Measurements from ENCODE around the gene MAP6.

The MAP6 gene

DNA sequence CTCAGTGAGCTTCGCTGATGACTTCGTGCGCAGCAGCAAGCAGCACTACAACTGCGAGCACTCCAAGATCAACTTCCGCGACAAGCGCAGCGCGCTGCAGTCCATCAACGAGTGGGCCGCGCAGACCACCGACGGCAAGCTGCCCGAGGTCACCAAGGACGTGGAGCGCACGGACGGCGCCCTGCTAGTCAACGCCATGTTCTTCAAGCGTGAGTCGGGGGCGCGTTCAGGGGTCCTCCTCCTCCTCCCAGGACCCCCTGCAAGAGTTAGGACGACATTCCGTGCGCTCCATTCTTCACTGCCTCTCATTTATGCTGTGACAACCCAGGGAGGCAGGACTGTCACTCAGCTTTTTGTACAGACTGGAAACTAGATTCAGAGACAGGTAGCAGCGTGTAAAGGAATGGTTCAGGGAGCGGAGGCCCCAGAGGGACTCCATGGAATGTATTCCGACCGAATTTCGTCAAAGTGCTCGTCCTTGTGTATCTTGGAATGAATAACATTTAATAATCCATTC, 102.0 kb downstream of the MAP6 start:
- H2BK120ac ChIP-seq (ENCODE audit: insufficient read depth, low read length, poor library complexity) = no peak overlapping the region
- H4K12ac ChIP-seq (ENCODE audit: low read depth, low read length) = peak overlapping the region; percentile 23
- H3K4ac ChIP-seq (ENCODE audit: low read depth, low read length) = peak overlapping the region; percentile 66
- peak overlapping the region; percentile 47 for H3K18ac ChIP-seq (ENCODE audit: low read length)
- no peak overlapping the region for H3K4me2 ChIP-seq (ENCODE audit: low read length)
- no peak overlapping the region for H2AFZ ChIP-seq (ENCODE audit: insufficient read depth, low read length, poor library complexity)
- H3K14ac ChIP-seq (ENCODE audit: low read length) = no peak overlapping the region
- H3K4me1 ChIP-seq (ENCODE audit: control insufficient read depth in 1 of 2, insufficient read depth in 2 of 2, low read length in 2 of 2) = peaks cover 26 to 34% of the 10 kb centered on the region in 2 experiments
- no peak overlapping the region for H4K8ac ChIP-seq (ENCODE audit: low read depth, low read length)
- no peak overlapping the region for H3K23ac ChIP-seq (ENCODE audit: low read length)
- no CpG with 5 or more reads among the region's 34 CpGs for WGBS (ENCODE audit: extremely low coverage, insufficient coverage, insufficient read length)
- H3K4me3 ChIP-seq (ENCODE audit: low read depth, low read length) = no peak overlapping the region
- no peak overlapping the region for H4K91ac ChIP-seq (ENCODE audit: low read depth, low read length)
- peaks cover 61 to 66% of the 10 kb centered on the region in 2 experiments for H3K36me3 ChIP-seq (ENCODE audit: control insufficient read depth in 1 of 2, insufficient read depth in 2 of 2, low read length in 2 of 2)
- peaks cover 4% of the 10 kb centered on the region for H3K9me3 ChIP-seq (ENCODE audit: insufficient read depth, low read depth, low read length)
- H2BK12ac ChIP-seq (ENCODE audit: low read length) = no peak overlapping the region
- H2BK5ac ChIP-seq (ENCODE audit: low read depth, low read length, poor library complexity) = no peak overlapping the region
- peaks cover 20% of the 10 kb centered on the region for H3K79me1 ChIP-seq (ENCODE audit: low read length)
- H3K27me3 ChIP-seq (ENCODE audit: insufficient read depth, low read length) = no peaks in the 10 kb centered on the region
- no peak overlapping the region for H2AK5ac ChIP-seq (ENCODE audit: low read length)
- no peak for DNase-seq
- no peak overlapping the region for H3K9ac ChIP-seq (ENCODE audit: low read length)
- no peak overlapping the region for H3K27ac ChIP-seq (ENCODE audit: low read depth, low read length)
- H3K79me2 ChIP-seq (ENCODE audit: control insufficient read depth, insufficient read depth, low read length, poor library complexity) = peaks cover 40% of the 10 kb centered on the region

DNA sequence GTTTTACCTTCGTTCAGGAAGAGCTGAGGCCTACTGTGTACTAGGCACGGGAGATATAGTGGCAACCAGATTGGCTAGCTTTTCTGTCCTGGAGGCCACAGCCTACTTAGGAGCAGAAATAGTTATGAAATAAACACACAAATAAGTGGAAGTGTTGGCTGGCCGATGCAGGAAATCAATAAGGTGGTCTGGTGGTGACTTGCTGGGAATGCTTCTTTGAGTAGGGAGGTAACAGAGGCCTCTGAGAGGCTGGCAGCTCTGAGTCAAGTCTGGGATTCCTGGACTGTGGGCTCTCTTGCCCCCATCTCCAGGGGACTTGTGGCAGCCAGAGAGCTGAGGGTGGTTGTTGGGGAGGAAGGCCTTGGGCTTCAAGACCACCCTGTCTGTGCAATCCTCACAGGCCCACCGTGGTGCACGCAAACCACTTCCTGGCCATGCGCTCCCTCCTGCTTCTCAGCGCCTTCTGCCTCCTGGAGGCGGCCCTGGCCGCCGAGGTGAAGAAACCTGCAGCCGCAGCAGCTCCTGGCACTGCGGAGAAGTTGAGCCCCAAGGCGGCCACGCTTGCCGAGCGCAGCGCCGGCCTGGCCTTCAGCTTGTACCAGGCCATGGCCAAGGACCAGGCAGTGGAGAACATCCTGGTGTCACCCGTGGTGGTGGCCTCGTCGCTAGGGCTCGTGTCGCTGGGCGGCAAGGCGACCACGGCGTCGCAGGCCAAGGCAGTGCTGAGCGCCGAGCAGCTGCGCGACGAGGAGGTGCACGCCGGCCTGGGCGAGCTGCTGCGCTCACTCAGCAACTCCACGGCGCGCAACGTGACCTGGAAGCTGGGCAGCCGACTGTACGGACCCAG, 102.7 kb downstream of the MAP6 start:
- Histone ChIP-seq H3K79me2 (ENCODE audit: control insufficient read depth, insufficient read depth, low read length, poor library complexity) (peaks cover 44% of the 10 kb centered on the region), H3K4me2 (ENCODE audit: low read length) (no peak overlapping the region), H2BK12ac (ENCODE audit: low read length) (no peak overlapping the region), H3K27ac (ENCODE audit: low read depth, low read length) (peak overlapping the region; percentile 5), H3K4ac (ENCODE audit: low read depth, low read length) (peak overlapping the region; percentile 71), H3K79me1 (ENCODE audit: low read length) (peaks cover 23% of the 10 kb centered on the region), H4K91ac (ENCODE audit: low read depth, low read length) (no peak overlapping the region), H3K9me3 (ENCODE audit: insufficient read depth, low read depth, low read length) (peaks cover 4% of the 10 kb centered on the region), H2AK5ac (ENCODE audit: low read length) (no peak overlapping the region), H3K27me3 (ENCODE audit: insufficient read depth, low read length) (no peaks in the 10 kb centered on the region), H4K8ac (ENCODE audit: low read depth, low read length) (no peak overlapping the region), H3K36me3 (ENCODE audit: control insufficient read depth in 1 of 2, insufficient read depth in 2 of 2, low read length in 2 of 2) (peaks cover 54 to 60% of the 10 kb centered on the region in 2 experiments), H3K4me1 (ENCODE audit: control insufficient read depth in 1 of 2, insufficient read depth in 2 of 2, low read length in 2 of 2) (peaks cover 30 to 38% of the 10 kb centered on the region in 2 experiments), H3K23ac (ENCODE audit: low read length) (no peak overlapping the region), H2BK120ac (ENCODE audit: insufficient read depth, low read length, poor library complexity) (no peak overlapping the region), H3K9ac (ENCODE audit: low read length) (no peak overlapping the region), H2BK5ac (ENCODE audit: low read depth, low read length, poor library complexity) (no peak overlapping the region), H3K4me3 (ENCODE audit: low read depth, low read length) (no peak overlapping the region), H3K14ac (ENCODE audit: low read length) (no peak overlapping the region), H2AFZ (ENCODE audit: insufficient read depth, low read length, poor library complexity) (peak overlapping the region; percentile 7), H4K12ac (ENCODE audit: low read depth, low read length) (no peak overlapping the region), H3K18ac (ENCODE audit: low read length) (peak overlapping the region; percentile 47)
- WGBS (ENCODE audit: extremely low coverage, insufficient coverage, insufficient read length) = no CpG with 5 or more reads among the region's 43 CpGs
- DNase-seq = no peak

DNA sequence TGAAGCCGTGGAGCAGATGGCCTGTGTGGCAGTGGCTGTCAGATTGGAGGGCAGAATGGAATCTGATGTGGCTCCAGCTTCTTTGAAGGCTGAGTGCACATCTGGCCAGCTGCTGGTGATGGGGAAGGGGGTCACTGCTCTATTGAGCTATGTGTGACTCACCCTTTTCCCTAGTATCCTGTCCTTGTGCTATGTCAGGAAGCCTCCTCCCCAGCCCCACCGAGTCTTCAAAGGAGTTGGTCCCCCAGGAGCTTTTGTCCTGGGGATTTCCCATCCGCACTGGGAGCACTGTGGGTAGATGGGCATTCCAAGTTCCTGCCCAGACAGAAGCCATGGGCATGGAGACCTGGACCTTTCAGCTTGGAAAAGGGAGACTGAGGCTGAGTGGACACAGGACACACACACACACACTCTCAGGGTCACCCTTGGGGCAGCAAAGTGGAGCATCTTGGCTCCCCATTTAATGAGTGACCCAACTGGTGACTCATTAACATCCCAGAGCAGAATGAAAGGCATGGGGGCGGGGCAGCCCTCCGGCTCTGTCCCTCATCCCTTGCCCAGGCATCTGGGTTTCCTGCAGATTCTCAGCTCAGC, 103.5 kb downstream of the MAP6 start:
- peaks cover 23% of the 10 kb centered on the region for H3K79me1 ChIP-seq (ENCODE audit: low read length)
- peak overlapping the region; percentile 28 for H3K27ac ChIP-seq (ENCODE audit: low read depth, low read length)
- no peak overlapping the region for H3K18ac ChIP-seq (ENCODE audit: low read length)
- peak overlapping the region; percentile 71 for H3K4ac ChIP-seq (ENCODE audit: low read depth, low read length)
- no peak overlapping the region for H4K12ac ChIP-seq (ENCODE audit: low read depth, low read length)
- H2AK5ac ChIP-seq (ENCODE audit: low read length) = no peak overlapping the region
- H2AFZ ChIP-seq (ENCODE audit: insufficient read depth, low read length, poor library complexity) = no peak overlapping the region
- H2BK12ac ChIP-seq (ENCODE audit: low read length) = no peak overlapping the region
- no peak overlapping the region for H4K8ac ChIP-seq (ENCODE audit: low read depth, low read length)
- no peak overlapping the region for H2BK5ac ChIP-seq (ENCODE audit: low read depth, low read length, poor library complexity)
- H3K4me1 ChIP-seq (ENCODE audit: control insufficient read depth in 1 of 2, insufficient read depth in 2 of 2, low read length in 2 of 2) = peaks cover 30 to 38% of the 10 kb centered on the region in 2 experiments
- H3K4me3 ChIP-seq (ENCODE audit: low read depth, low read length) = no peak overlapping the region
- H3K27me3 ChIP-seq (ENCODE audit: insufficient read depth, low read length) = no peaks in the 10 kb centered on the region
- peaks cover 44% of the 10 kb centered on the region for H3K79me2 ChIP-seq (ENCODE audit: control insufficient read depth, insufficient read depth, low read length, poor library complexity)
- peak; percentile 85 to 95 for DNase-seq
- no CpG with 5 or more reads among the region's 5 CpGs for WGBS (ENCODE audit: extremely low coverage, insufficient coverage, insufficient read length)
- H2BK120ac ChIP-seq (ENCODE audit: insufficient read depth, low read length, poor library complexity) = no peak overlapping the region
- H3K9me3 ChIP-seq (ENCODE audit: insufficient read depth, low read depth, low read length) = peaks cover 4% of the 10 kb centered on the region
- no peak overlapping the region for H3K14ac ChIP-seq (ENCODE audit: low read length)
- H3K4me2 ChIP-seq (ENCODE audit: low read length) = peak overlapping the region; percentile 76
- H3K9ac ChIP-seq (ENCODE audit: low read length) = no peak overlapping the region
- H3K36me3 ChIP-seq (ENCODE audit: control insufficient read depth in 1 of 2, insufficient read depth in 2 of 2, low read length in 2 of 2) = peaks cover 46 to 54% of the 10 kb centered on the region in 2 experiments
- peak overlapping the region; percentile 29 for H4K91ac ChIP-seq (ENCODE audit: low read depth, low read length)
- H3K23ac ChIP-seq (ENCODE audit: low read length) = no peak overlapping the region

DNA sequence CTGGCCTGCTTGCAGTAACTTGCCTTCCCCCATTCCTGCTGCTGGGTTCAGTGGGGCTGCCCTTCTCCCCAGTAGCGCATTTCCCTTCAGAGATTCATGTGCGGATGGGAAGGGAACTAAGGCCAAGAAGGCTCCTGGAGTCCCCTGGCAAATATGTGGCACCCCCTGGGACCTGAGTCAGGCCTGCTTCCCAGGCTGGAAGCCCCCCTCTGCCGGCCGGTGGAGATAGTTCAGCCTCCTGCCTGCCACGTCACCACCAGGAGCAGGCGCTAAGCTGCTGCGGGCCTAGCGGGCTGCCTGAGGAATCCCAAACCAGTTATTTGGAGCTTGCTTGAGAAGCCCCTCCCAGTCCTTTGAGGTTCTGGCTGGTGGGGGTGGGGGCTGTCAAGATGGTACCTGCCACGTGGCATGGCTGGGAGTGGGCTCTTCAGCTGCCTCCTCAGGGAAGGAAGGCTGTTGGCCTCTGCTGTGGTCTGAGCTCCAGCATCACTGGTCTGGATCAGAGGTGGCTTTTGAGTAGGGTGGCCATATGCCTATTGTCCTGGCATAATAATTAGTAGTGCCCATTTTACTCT, 104.8 kb downstream of the MAP6 start:
- Histone ChIP-seq H3K36me3 (ENCODE audit: control insufficient read depth in 1 of 2, insufficient read depth in 2 of 2, low read length in 2 of 2) (peaks cover 36 to 46% of the 10 kb centered on the region in 2 experiments), H3K9ac (ENCODE audit: low read length) (peak overlapping the region; percentile 82), H3K14ac (ENCODE audit: low read length) (peak overlapping the region; percentile 84), H3K18ac (ENCODE audit: low read length) (peak overlapping the region; percentile 26), H3K79me1 (ENCODE audit: low read length) (peaks cover 29% of the 10 kb centered on the region), H3K27me3 (ENCODE audit: insufficient read depth, low read length) (no peaks in the 10 kb centered on the region), H3K27ac (ENCODE audit: low read depth, low read length) (peak overlapping the region; percentile 95), H2BK120ac (ENCODE audit: insufficient read depth, low read length, poor library complexity) (peak overlapping the region; percentile 78), H2BK12ac (ENCODE audit: low read length) (peak overlapping the region; percentile 21), H2BK5ac (ENCODE audit: low read depth, low read length, poor library complexity) (peak overlapping the region; percentile 81), H4K91ac (ENCODE audit: low read depth, low read length) (peak overlapping the region; percentile 99), H2AK5ac (ENCODE audit: low read length) (peak overlapping the region; percentile 96), H4K8ac (ENCODE audit: low read depth, low read length) (peak overlapping the region; percentile 78), H3K9me3 (ENCODE audit: insufficient read depth, low read depth, low read length) (peaks cover 4% of the 10 kb centered on the region), H3K79me2 (ENCODE audit: control insufficient read depth, insufficient read depth, low read length, poor library complexity) (peaks cover 44% of the 10 kb centered on the region), H3K4ac (ENCODE audit: low read depth, low read length) (peak overlapping the region; percentile 98), H3K4me3 (ENCODE audit: low read depth, low read length) (peak overlapping the region; percentile 91), H3K4me1 (ENCODE audit: control insufficient read depth in 1 of 2, insufficient read depth in 2 of 2, low read length in 2 of 2) (peaks cover 37 to 47% of the 10 kb centered on the region in 2 experiments), H2AFZ (ENCODE audit: insufficient read depth, low read length, poor library complexity) (peak overlapping the region; percentile 64), H3K4me2 (ENCODE audit: low read length) (peak overlapping the region; percentile 76), H4K12ac (ENCODE audit: low read depth, low read length) (peak overlapping the region; percentile 86), H3K23ac (ENCODE audit: low read length) (no peak overlapping the region)
- peak; percentile 89 to 92 for DNase-seq
- no CpG with 5 or more reads among the region's 9 CpGs for WGBS (ENCODE audit: extremely low coverage, insufficient coverage, insufficient read length)

Measured in trophoblast cell (in vitro differentiated cells and primary cell).